MCF 10A (cell line): Measurements from ENCODE around the gene SPATS2L. TPM values are rescaled to one million over a fixed set of nuclear protein-coding genes. Genes with fewer than 3 reads are reported as not detected.

Experiments
- BruUV-seq: library from RNA; stranded (reverse); fragments of 400-500 nt; replicated peaks from 2 replicates; lab custom pipeline; 2021; lab: Mats Ljungman, UMichigan
- CTCF ChIA-PET: fragments of 300-600 bp; sonication (Branson Sonifier 250); formaldehyde crosslinking; extraction: SDS; loops from one replicate; lab custom pipeline; 2021; ENCODE audit warnings: antibody characterized with exemption, inconsistent platforms; lab: Yijun Ruan, JAX
- POLR2A ChIA-PET: fragments of 300-600, 350-650 bp; sonication (Branson Sonifier 250); formaldehyde crosslinking; extraction: SDS; loops from one replicate; lab custom pipeline; 2020; ENCODE audit warnings: antibody characterized with exemption, inconsistent platforms; lab: Yijun Ruan, JAX
- DNase-seq: peaks from one replicate; pipeline ENCODE4 v3.0.0-alpha.2; 2018; ENCODE audit not compliant: unreplicated experiment
- H3K27ac Mint-ChIP-seq: one replicate; pipeline ENCODE4 v1.8.0; 2022; ENCODE audit warnings: mild to moderate bottlenecking, low read depth, mixed read lengths; ENCODE audit not compliant: unreplicated experiment
- H3K27me3 Mint-ChIP-seq: one replicate; pipeline ENCODE4 v1.8.0; 2022; ENCODE audit warnings: mixed read lengths; ENCODE audit not compliant: insufficient read depth, unreplicated experiment
- H3K36me3 Mint-ChIP-seq: one replicate; pipeline ENCODE4 v1.8.0; 2022; ENCODE audit warnings: mild to moderate bottlenecking, moderate library complexity, mixed read lengths; ENCODE audit not compliant: insufficient read depth, unreplicated experiment
- H3K4me1 Mint-ChIP-seq: one replicate; pipeline ENCODE4 v1.8.0; 2022; ENCODE audit warnings: mixed read lengths; ENCODE audit not compliant: insufficient read depth, unreplicated experiment
- H3K4me3 Mint-ChIP-seq: one replicate; pipeline ENCODE4 v1.8.0; 2022; ENCODE audit warnings: mild to moderate bottlenecking, moderate library complexity, mixed read lengths; ENCODE audit not compliant: unreplicated experiment
- H3K9me3 Mint-ChIP-seq: one replicate; pipeline ENCODE4 v1.8.0; 2022; ENCODE audit warnings: mixed read lengths; ENCODE audit not compliant: unreplicated experiment
- intact Hi-C: fragments of 100-400 bp; cut with micrococcal nuclease; formaldehyde crosslinking; loops from 2 replicates; pipeline ENCODE4 v1.14.1; 2022
- total RNA-seq: library from RNA; stranded (reverse); gene quantifications from 2 replicates; pipeline ENCODE4 v1.2.3, GENCODE V29; 2022
- TF ChIP-seq, protein P1 (sequence below): fragments of 200-600 bp; IDR thresholded peaks from one replicate; pipeline ENCODE4 v1.8.0; 2022; ENCODE audit warnings: antibody characterized with exemption, mild to moderate bottlenecking; ENCODE audit not compliant: unreplicated experiment

Gene SPATS2L
- total RNA-seq, 1 experiment from 2014 or later = 68.3 TPM

DNA sequence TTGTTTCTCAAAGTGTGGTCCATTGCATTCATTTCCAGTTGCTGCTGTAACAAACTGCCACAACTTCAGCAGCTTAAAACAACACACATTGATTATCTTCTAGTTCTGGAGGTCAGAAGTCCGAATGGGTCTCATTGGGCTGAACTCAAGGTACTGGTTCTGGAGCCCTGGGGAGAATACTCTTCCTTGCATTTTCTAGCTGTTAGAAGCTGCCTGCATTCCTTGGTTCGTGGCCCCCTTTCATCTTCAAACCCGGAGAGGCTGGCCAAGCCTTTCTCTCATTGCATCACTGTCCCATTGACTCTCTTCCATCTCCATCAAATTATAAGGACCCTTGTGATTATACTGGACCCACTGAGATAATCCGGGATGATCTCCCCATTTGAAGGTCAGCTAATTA is 98.1 kb downstream of the SPATS2L start:
- CTCF ChIA-PET = interaction anchor here (1.2 to 1.6 kb wide), 2 partner anchors 10 to 67 kb away, joined by 5 read pairs; no protein-coding TSS in a partner anchor
- intact Hi-C loops = loop anchor here (5.0 kb wide), 1 partner anchor 97 kb away; the partner anchor contains the start of gene SPATS2L
- POLR2A ChIA-PET = interaction anchor here (1.2 to 2.0 kb wide), 3 partner anchors 21 to 103 kb away, joined by 4 to 6 read pairs (median 5); partner anchors contain the start of gene SPATS2L
- DNase-seq = no peak
- Mint-ChIP-seq H3K36me3 (peaks cover 12% of the 10 kb centered on the region), H3K27ac (peak overlapping the region; percentile 9), H3K27me3 (no peaks in the 10 kb centered on the region), H3K4me1 (peaks cover 38% of the 10 kb centered on the region), H3K4me3 (no peak overlapping the region), H3K9me3 (no peaks in the 10 kb centered on the region)
- TF ChIP-seq, protein P1, sequence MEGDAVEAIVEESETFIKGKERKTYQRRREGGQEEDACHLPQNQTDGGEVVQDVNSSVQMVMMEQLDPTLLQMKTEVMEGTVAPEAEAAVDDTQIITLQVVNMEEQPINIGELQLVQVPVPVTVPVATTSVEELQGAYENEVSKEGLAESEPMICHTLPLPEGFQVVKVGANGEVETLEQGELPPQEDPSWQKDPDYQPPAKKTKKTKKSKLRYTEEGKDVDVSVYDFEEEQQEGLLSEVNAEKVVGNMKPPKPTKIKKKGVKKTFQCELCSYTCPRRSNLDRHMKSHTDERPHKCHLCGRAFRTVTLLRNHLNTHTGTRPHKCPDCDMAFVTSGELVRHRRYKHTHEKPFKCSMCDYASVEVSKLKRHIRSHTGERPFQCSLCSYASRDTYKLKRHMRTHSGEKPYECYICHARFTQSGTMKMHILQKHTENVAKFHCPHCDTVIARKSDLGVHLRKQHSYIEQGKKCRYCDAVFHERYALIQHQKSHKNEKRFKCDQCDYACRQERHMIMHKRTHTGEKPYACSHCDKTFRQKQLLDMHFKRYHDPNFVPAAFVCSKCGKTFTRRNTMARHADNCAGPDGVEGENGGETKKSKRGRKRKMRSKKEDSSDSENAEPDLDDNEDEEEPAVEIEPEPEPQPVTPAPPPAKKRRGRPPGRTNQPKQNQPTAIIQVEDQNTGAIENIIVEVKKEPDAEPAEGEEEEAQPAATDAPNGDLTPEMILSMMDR = no peak
- no TSS peak for BruUV-seq

GRCh38 chr2:200405599-200406298 is 99.3 kb downstream of the SPATS2L start:
- CTCF ChIA-PET = interaction anchor here (0.9 to 1.2 kb wide), 4 partner anchors 9 to 425 kb away, joined by 3 to 5 read pairs (median 4); no protein-coding TSS in a partner anchor
- POLR2A ChIA-PET = interaction anchor here (0.6 to 2.0 kb wide), 13 partner anchors 9 to 126 kb away, joined by 3 to 6 read pairs (median 4); partner anchors contain the start of gene SPATS2L
- Mint-ChIP-seq H3K4me3 (peak overlapping the region; percentile 28), H3K27ac (peak overlapping the region; percentile 80), H3K9me3 (no peaks in the 10 kb centered on the region), H3K4me1 (peaks cover 38% of the 10 kb centered on the region), H3K27me3 (no peaks in the 10 kb centered on the region), H3K36me3 (peaks cover 12% of the 10 kb centered on the region)
- TF ChIP-seq, protein P1 = no peak
- peak; percentile 80 for DNase-seq
- BruUV-seq = no TSS peak
- intact Hi-C loops = loop anchor here (5.0 kb wide), 1 partner anchor 98 kb away; the partner anchor contains the start of gene SPATS2L

- no peak for DNase-seq
- Mint-ChIP-seq H3K27me3 (no peaks in the 10 kb centered on the region), H3K9me3 (no peaks in the 10 kb centered on the region), H3K4me1 (peaks cover 38% of the 10 kb centered on the region), H3K36me3 (peaks cover 12% of the 10 kb centered on the region), H3K27ac (peak overlapping the region; percentile 80), H3K4me3 (peak overlapping the region; percentile 28)
- TF ChIP-seq, protein P1 = no peak
- intact Hi-C loops = loop anchor here (5.0 kb wide), 1 partner anchor 99 kb away; the partner anchor contains the start of gene SPATS2L
- BruUV-seq = no TSS peak
- ChIA-PET CTCF (interaction anchor here (0.6 to 0.9 kb wide), 2 partner anchors 61 to 421 kb away, joined by 4 to 6 read pairs; no protein-coding TSS in a partner anchor), POLR2A (interaction anchor here (0.6 to 1.6 kb wide), 7 partner anchors 9 to 98 kb away, joined by 3 to 5 read pairs (median 4); no protein-coding TSS in a partner anchor)
Observed at GRCh38 chr2:200406379-200406778, 99.9 kb downstream of the SPATS2L start.
